BLaER1 treated with 17β-estradiol and CSF1 and Interleukin-3, amounts not matched to agents 10 nM and 100 nM (cell line): ENCODE measurements around the gene TACO1.

Source experiments
- H3K27ac ChIP-seq, 11 experiments: shearing (Covaris generic); formaldehyde crosslinking; 2 replicates each; pipeline ENCODE4 v1.8.1; 2022
- H3K27me3 ChIP-seq, 11 experiments: shearing (Covaris generic); formaldehyde crosslinking; 2 replicates each; pipeline ENCODE4 v1.8.1; 2022
- H3K36me3 ChIP-seq, 11 experiments: shearing (Covaris generic); formaldehyde crosslinking; 2 replicates each; pipeline ENCODE4 v1.8.1; 2022
- H3K4me1 ChIP-seq, 10 experiments: shearing (Covaris generic); formaldehyde crosslinking; 2 replicates each; pipeline ENCODE4 v1.8.1; 2022
- H3K4me2 ChIP-seq, 11 experiments: shearing (Covaris generic); formaldehyde crosslinking; 2 replicates each; pipeline ENCODE4 v1.8.1; 2022
- H3K4me3 ChIP-seq, 10 experiments: shearing (Covaris generic); formaldehyde crosslinking; 2 replicates each; pipeline ENCODE4 v1.8.1; 2022
- H3K9ac ChIP-seq, 11 experiments: shearing (Covaris generic); formaldehyde crosslinking; 2 replicates each; pipeline ENCODE4 v1.8.1; 2022
- H3K9me3 ChIP-seq, 11 experiments: shearing (Covaris generic); formaldehyde crosslinking; replicated peaks in 1 of 11; 2 replicates each; pipeline ENCODE4 v1.8.1; 2022
- H4K20me1 ChIP-seq, 11 experiments: shearing (Covaris generic); formaldehyde crosslinking; 2 replicates each; pipeline ENCODE4 v1.8.1; 2022
- Cebpa-rat ChIP-seq, 11 experiments: shearing (Covaris generic); IDR thresholded peaks; 2 replicates each; pipeline ENCODE4 v1.8.1; 2022

Gene TACO1

GRCh38 chr17:63600569-63601438 lies at the start of gene TACO1:
TACO1 (plus strand) TSS chr17:63600895; CDS start chr17:63601084, 189 bp downstream.
- no peaks in the 10 kb centered on the region for H3K27me3 ChIP-seq
- H3K4me1 ChIP-seq: peaks cover 16 to 20% (median 19%) of the 10 kb centered on the region in 10 experiments
- peak within 1 kb of the TSS; percentile 91 to 97 (median 95) for H3K9ac ChIP-seq
- peak within 1 kb of the TSS; percentile 70 to 94 (median 85) for H3K4me3 ChIP-seq
- no peaks in the 10 kb centered on the region for H3K9me3 ChIP-seq
- peak within 1 kb of the TSS; percentile 80 to 95 (median 89) for H3K27ac ChIP-seq
- peak within 1 kb of the TSS; percentile 88 to 100 (median 98) for H3K4me2 ChIP-seq
- peaks cover 19 to 40% (median 27%) of the 10 kb centered on the region in 11 experiments for H3K36me3 ChIP-seq
- H4K20me1 ChIP-seq: no peaks in the 10 kb centered on the region
- no peak for TF ChIP-seq Cebpa-rat (IDR thresholded peaks at IDR 0.05)

GRCh38 chr17:63552211-63552610 lies 48.5 kb upstream of the TACO1 start:
- Histone ChIP-seq H3K4me2 (peak overlapping the region; percentile 77 to 98 (median 91)), H3K36me3 (peaks cover 3 to 46% (median 24%) of the 10 kb centered on the region in 11 experiments; a peak in 19 of 22 replicates), H3K4me1 (peaks cover 40 to 54% (median 48%) of the 10 kb centered on the region in 10 experiments), H3K4me3 (peak overlapping the region; percentile 78 to 100 (median 95)), H4K20me1 (peaks cover 59 to 65% (median 60%) of the 10 kb centered on the region in 11 experiments), H3K27ac (peak overlapping the region in 10 of 11 experiments; percentile 8 to 98 (median 78); a peak in 12 of 22 replicates), H3K9ac (peak overlapping the region; percentile 92 to 100 (median 96)), H3K9me3 (no peaks in the 10 kb centered on the region), H3K27me3 (no peaks in the 10 kb centered on the region)
- TF ChIP-seq Cebpa-rat (IDR thresholded peaks at IDR 0.05): no peak

GRCh38 chr17:63555500-63556156 lies 45.1 kb upstream of the TACO1 start:
- peaks cover 29 to 63% (median 36%) of the 10 kb centered on the region in 10 experiments for H3K4me1 ChIP-seq
- H3K9ac ChIP-seq: peak overlapping the region in 2 of 11 experiments; percentile 19 to 44; a peak in 2 of 22 replicates
- H3K27me3 ChIP-seq: no peaks in the 10 kb centered on the region
- peak overlapping the region in 7 of 11 experiments; percentile 17 to 97 (median 37); a peak in 12 of 22 replicates for H3K4me2 ChIP-seq
- H3K4me3 ChIP-seq: no peak overlapping the region
- no peaks in the 10 kb centered on the region for H3K9me3 ChIP-seq
- no peak overlapping the region for H3K27ac ChIP-seq
- peaks cover 91 to 96% (median 94%) of the 10 kb centered on the region in 11 experiments for H4K20me1 ChIP-seq
- no peak for TF ChIP-seq Cebpa-rat (IDR thresholded peaks at IDR 0.05)
- peaks cover 11 to 61% (median 32%) of the 10 kb centered on the region in 11 experiments; a peak in 19 of 22 replicates for H3K36me3 ChIP-seq

- Histone ChIP-seq H3K4me3 (no peak overlapping the region), H3K27me3 (no peaks in the 10 kb centered on the region), H4K20me1 (peaks cover 94 to 100% (median 98%) of the 10 kb centered on the region in 11 experiments), H3K4me2 (peak overlapping the region in 1 of 11 experiments; percentile 17; a peak in 1 of 22 replicates), H3K9me3 (no peaks in the 10 kb centered on the region), H3K4me1 (peaks cover 22 to 57% (median 30%) of the 10 kb centered on the region in 10 experiments), H3K36me3 (peaks cover 11 to 58% (median 32%) of the 10 kb centered on the region in 11 experiments; a peak in 19 of 22 replicates), H3K27ac (no peak overlapping the region), H3K9ac (no peak overlapping the region)
- no peak for TF ChIP-seq Cebpa-rat (IDR thresholded peaks at IDR 0.05)
These were observed 43.3 kb upstream of the TACO1 start for GRCh38 chr17:63557416-63557815.

GRCh38 chr17:63558441-63558840 lies 42.3 kb upstream of the TACO1 start:
- TF ChIP-seq Cebpa-rat (IDR thresholded peaks at IDR 0.05): no peak
- no peak overlapping the region for H3K9ac ChIP-seq
- peaks cover 12 to 47% (median 20%) of the 10 kb centered on the region in 10 experiments; a peak in 19 of 20 replicates for H3K4me1 ChIP-seq

GRCh38 chr17:63561819-63562218 lies 38.9 kb upstream of the TACO1 start:
- no peak overlapping the region for H3K4me3 ChIP-seq
- H3K9ac ChIP-seq: no peak overlapping the region
- H3K27me3 ChIP-seq: no peaks in the 10 kb centered on the region
- H3K9me3 ChIP-seq: no peaks in the 10 kb centered on the region
- no peak overlapping the region for H3K4me2 ChIP-seq
- no peak overlapping the region for H3K27ac ChIP-seq
- peaks cover 0 to 18% (median 0%) of the 10 kb centered on the region in 10 experiments; a peak in 6 of 20 replicates for H3K4me1 ChIP-seq
- H3K36me3 ChIP-seq: peaks cover 11 to 40% (median 27%) of the 10 kb centered on the region in 11 experiments; a peak in 18 of 22 replicates
- peaks cover 89 to 98% (median 96%) of the 10 kb centered on the region in 11 experiments for H4K20me1 ChIP-seq
- TF ChIP-seq Cebpa-rat (IDR thresholded peaks at IDR 0.05): no peak

More at GRCh38 chr17:63558441-63558840, 42.3 kb upstream of the TACO1 start:
- Histone ChIP-seq H4K20me1 (peaks cover 92 to 98% (median 96%) of the 10 kb centered on the region in 11 experiments), H3K27ac (no peak overlapping the region), H3K9me3 (no peaks in the 10 kb centered on the region), H3K4me3 (no peak overlapping the region), H3K4me2 (no peak overlapping the region), H3K27me3 (no peaks in the 10 kb centered on the region), H3K36me3 (peaks cover 11 to 50% (median 32%) of the 10 kb centered on the region in 11 experiments; a peak in 19 of 22 replicates)

- Histone ChIP-seq H3K9me3 (no peaks in the 10 kb centered on the region), H4K20me1 (peaks cover 89 to 98% (median 96%) of the 10 kb centered on the region in 11 experiments), H3K27ac (no peak overlapping the region), H3K4me3 (no peak overlapping the region), H3K4me2 (no peak overlapping the region), H3K36me3 (peaks cover 9 to 42% (median 27%) of the 10 kb centered on the region in 11 experiments; a peak in 19 of 22 replicates), H3K9ac (no peak overlapping the region), H3K4me1 (peaks cover 0 to 12% (median 0%) of the 10 kb centered on the region in 10 experiments; a peak in 5 of 20 replicates), H3K27me3 (no peaks in the 10 kb centered on the region)
- no peak for TF ChIP-seq Cebpa-rat (IDR thresholded peaks at IDR 0.05)
These were observed 37.4 kb upstream of the TACO1 start for GRCh38 chr17:63563339-63563738.

- Histone ChIP-seq H4K20me1 (peaks cover 90 to 98% (median 97%) of the 10 kb centered on the region in 11 experiments), H3K27ac (no peak overlapping the region), H3K9ac (no peak overlapping the region), H3K9me3 (no peaks in the 10 kb centered on the region), H3K4me2 (no peak overlapping the region), H3K4me1 (peaks cover 0 to 10% (median 0%) of the 10 kb centered on the region in 10 experiments; a peak in 5 of 20 replicates), H3K36me3 (peaks cover 19 to 54% (median 34%) of the 10 kb centered on the region in 11 experiments; a peak in 20 of 22 replicates), H3K27me3 (no peaks in the 10 kb centered on the region), H3K4me3 (no peak overlapping the region)
- TF ChIP-seq Cebpa-rat (IDR thresholded peaks at IDR 0.05): no peak
These were observed 36.1 kb upstream of the TACO1 start for GRCh38 chr17:63564562-63564961.
